WTC11 (cell line): ENCODE data around the gene AJAP1. TPM values are rescaled to one million over a fixed set of nuclear protein-coding genes. Genes with fewer than 3 reads are reported as not detected.

Source experiments
- ATAC-seq: fragments of 200-7000 bp; cut with Tn5 transposase; 2 replicates; pipeline ENCODE4 v1.10.0; 2021; ENCODE audit warnings: mild to moderate bottlenecking, moderate library complexity
- CTCF ChIA-PET: fragments of 300-600 bp; sonication (Branson Sonifier 250); formaldehyde crosslinking; loops from one replicate; lab custom pipeline; 2021; ENCODE audit warnings: antibody characterized with exemption; lab: Charles Lee
- POLR2A ChIA-PET: fragments of 350-600 bp; sonication (Branson Sonifier 250); formaldehyde crosslinking; loops from one replicate; lab custom pipeline; 2021; ENCODE audit warnings: antibody characterized with exemption; lab: Charles Lee
- DNase-seq: peaks from one replicate; pipeline ENCODE4 v3.0.0; 2021; ENCODE audit warnings: low spot score
- H3K27ac Mint-ChIP-seq: 2 replicates; pipeline ENCODE4 v1.8.0; 2021; ENCODE audit warnings: mixed read lengths
- H3K27me3 Mint-ChIP-seq: 2 replicates; pipeline ENCODE4 v1.8.0; 2021; ENCODE audit warnings: low read depth, mild to moderate bottlenecking, moderate library complexity, mixed read lengths
- H3K36me3 Mint-ChIP-seq: 2 replicates; pipeline ENCODE4 v1.8.0; 2021; ENCODE audit warnings: mixed read lengths
- H3K4me1 Mint-ChIP-seq: 2 replicates; pipeline ENCODE4 v1.8.0; 2022; ENCODE audit warnings: mixed read lengths
- H3K4me3 Mint-ChIP-seq: 2 replicates; pipeline ENCODE4 v1.8.0; 2021; ENCODE audit warnings: mild to moderate bottlenecking, moderate library complexity, mixed read lengths
- H3K9me3 Mint-ChIP-seq: 2 replicates; pipeline ENCODE4 v1.8.0; 2021; ENCODE audit warnings: mixed read lengths
- ARID4B ChIP-seq: sonication (generic); formaldehyde crosslinking; IDR thresholded peaks from 2 replicates; pipeline ENCODE4 v1.8.0; 2023; ENCODE audit warnings: missing genetic modification reagents, mild to moderate bottlenecking, borderline replicate concordance
- CDX4 ChIP-seq: fragments of 250-450 bp; sonication (Bioruptor Pico); IDR thresholded peaks from 2 replicates; pipeline ENCODE4 v1.9.0; 2021; ENCODE audit warnings: moderate library complexity, mild to moderate bottlenecking, inconsistent platforms, borderline replicate concordance
- CREM ChIP-seq: sonication (generic); formaldehyde crosslinking; IDR thresholded peaks from 2 replicates; pipeline ENCODE4 v1.8.1; 2022; ENCODE audit warnings: mild to moderate bottlenecking, missing genetic modification reagents, moderate library complexity
- E2F1 ChIP-seq: sonication (generic); formaldehyde crosslinking; IDR thresholded peaks from 2 replicates; pipeline ENCODE4 v1.8.0; 2022; ENCODE audit warnings: mild to moderate bottlenecking, missing genetic modification reagents
- FOXJ3 ChIP-seq: sonication (generic); formaldehyde crosslinking; IDR thresholded peaks from 2 replicates; pipeline ENCODE4 v1.9.0; 2021; ENCODE audit warnings: missing genetic modification reagents, mild to moderate bottlenecking, borderline replicate concordance
- FOXK1 ChIP-seq: sonication (generic); formaldehyde crosslinking; IDR thresholded peaks from 2 replicates; pipeline ENCODE4 v1.8.0; 2022; ENCODE audit warnings: mild to moderate bottlenecking, moderate library complexity, missing genetic modification reagents
- JUN ChIP-seq: sonication (generic); formaldehyde crosslinking; IDR thresholded peaks from 2 replicates; pipeline ENCODE4 v1.8.0; 2023; ENCODE audit warnings: mild to moderate bottlenecking, missing genetic modification reagents
- OVOL2 ChIP-seq: fragments of 250-450 bp; sonication (Bioruptor Pico); IDR thresholded peaks from 2 replicates; pipeline ENCODE4 v1.9.0; 2021; ENCODE audit warnings: mild to moderate bottlenecking, borderline replicate concordance
- SMAD3 ChIP-seq: sonication (generic); formaldehyde crosslinking; IDR thresholded peaks from 2 replicates; pipeline ENCODE4 v1.8.0; 2022; ENCODE audit warnings: missing genetic modification reagents, mild to moderate bottlenecking, borderline replicate concordance
- SOX15 ChIP-seq: fragments of 250-450 bp; sonication (Bioruptor Pico); IDR thresholded peaks from 2 replicates; pipeline ENCODE4 v1.9.0; 2021; ENCODE audit warnings: mild to moderate bottlenecking
- ZNF512 ChIP-seq: sonication (generic); formaldehyde crosslinking; IDR thresholded peaks from 2 replicates; pipeline ENCODE4 v1.8.1; 2022; ENCODE audit warnings: missing genetic modification reagents, borderline replicate concordance
- ZNF532 ChIP-seq: fragments of 250-450 bp; sonication (Bioruptor Pico); IDR thresholded peaks from 2 replicates; pipeline ENCODE4 v1.9.0; 2021; ENCODE audit warnings: mild to moderate bottlenecking, borderline replicate concordance
- ZNF671 ChIP-seq: fragments of 250-450 bp; sonication (Bioruptor Pico); IDR thresholded peaks from 2 replicates; pipeline ENCODE4 v1.8.0; 2021; ENCODE audit warnings: mild to moderate bottlenecking
- total RNA-seq: library from RNA; stranded (reverse); gene quantifications from 3 replicates; pipeline ENCODE4 v1.2.3, GENCODE V29; 2021

AJAP1 gene
- total RNA-seq, 1 experiment from 2014 or later: 2.1 TPM

GRCh38 chr1:4640931-4641330 is 13.5 kb upstream of the AJAP1 start:
- no peak overlapping the region for H3K4me3 Mint-ChIP-seq
- ChIA-PET POLR2A (no interaction called here), CTCF (no interaction called here)
- peaks cover 72% of the 10 kb centered on the region for H3K36me3 Mint-ChIP-seq
- H3K4me1 Mint-ChIP-seq: no peaks in the 10 kb centered on the region
- no peak overlapping the region for H3K27ac Mint-ChIP-seq
- peaks cover 8% of the 10 kb centered on the region for H3K27me3 Mint-ChIP-seq
- ATAC-seq: no peak
- H3K9me3 Mint-ChIP-seq: peaks cover 68% of the 10 kb centered on the region
- no peak for DNase-seq
- TF ChIP-seq FOXK1 (CRISPR knock-in tag) (no peak), ARID4B (CRISPR knock-in tag) (no peak), SMAD3 (CRISPR knock-in tag) (no peak), JUN (CRISPR knock-in tag) (no peak), E2F1 (no peak), OVOL2 (CRISPR knock-in tag) (no peak), FOXJ3 (no peak), CDX4 (CRISPR knock-in tag) (no peak), SOX15 (CRISPR knock-in tag) (no peak), CREM (CRISPR knock-in tag) (no peak), ZNF512 (CRISPR knock-in tag) (no peak)

- peaks cover 3% of the 10 kb centered on the region for H3K27me3 Mint-ChIP-seq
- no peak overlapping the region for H3K4me3 Mint-ChIP-seq
- H3K4me1 Mint-ChIP-seq: no peaks in the 10 kb centered on the region
- no peak for DNase-seq
- peaks cover 26% of the 10 kb centered on the region for H3K9me3 Mint-ChIP-seq
- peaks cover 39% of the 10 kb centered on the region for H3K36me3 Mint-ChIP-seq
- TF ChIP-seq ZNF512 (CRISPR knock-in tag) (no peak), ZNF532 (CRISPR knock-in tag) (no peak), ZNF671 (CRISPR knock-in tag) (no peak)
- TF ChIP-seq, all 79 proteins: peak for 0
- CTCF ChIA-PET: no interaction called here
- ATAC-seq: no peak
- POLR2A ChIA-PET: no interaction called here
- H3K27ac Mint-ChIP-seq: no peak overlapping the region
Measured at GRCh38 chr1:4647391-4647790, 7.0 kb upstream of the AJAP1 start.
